CD14-positive monocyte (primary cell): ENCODE measurements around the gene ZMYM1. TPM values are rescaled to one million over a fixed set of nuclear protein-coding genes. Genes with fewer than 3 reads are reported as not detected.

Experiments used
- DNase-seq, 3 donors: peaks; one replicate each; pipeline ENCODE4 v3.0.0-alpha.2; 2011 to 2022
- H2AFZ ChIP-seq: 2 replicates; pipeline ENCODE4 v1.6.0; 2012; ENCODE audit warnings: mild to moderate bottlenecking, low read depth, low read length, inconsistent platforms; ENCODE audit not compliant: insufficient read depth, poor library complexity, severe bottlenecking
- H3K27ac ChIP-seq, 2 donors: 1 replicate in 1 of 2; 2 replicates in 1 of 2; pipeline ENCODE4 v1.5.1; 2012 to 2013; ENCODE audit warnings: low read length in 2 of 2, control low read depth in 1 of 2, inconsistent platforms in 1 of 2, low read depth in 1 of 2, mild to moderate bottlenecking in 1 of 2
- H3K27me3 ChIP-seq, 2 donors: one replicate each; pipeline versions ENCODE4 v1.6.0 to v1.6.1; 2011 to 2013; ENCODE audit warnings: low read length in 2 of 2; ENCODE audit not compliant: control insufficient read depth in 2 of 2, insufficient read depth in 2 of 2
- H3K36me3 ChIP-seq, 2 donors: replicated peaks in 1 of 2; 1 replicate in 1 of 2; 2 replicates in 1 of 2; pipeline versions ENCODE4 v1.5.1 to v1.6.1; 2012 to 2013; ENCODE audit warnings: low read length in 2 of 2, control low read depth in 1 of 2, inconsistent platforms in 1 of 2, mild to moderate bottlenecking in 1 of 2; ENCODE audit not compliant: insufficient read depth in 2 of 2, control insufficient read depth in 1 of 2
- H3K4me1 ChIP-seq, 2 donors: 1 replicate in 1 of 2; 2 replicates in 1 of 2; pipeline versions ENCODE4 v1.5.1 to v1.6.1; 2012 to 2013; ENCODE audit warnings: low read length in 2 of 2, control low read depth in 1 of 2, inconsistent platforms in 1 of 2, mild to moderate bottlenecking in 1 of 2, moderate library complexity in 1 of 2; ENCODE audit not compliant: insufficient read depth in 2 of 2, control insufficient read depth in 1 of 2
- H3K4me2 ChIP-seq: replicated peaks from 2 replicates; pipeline ENCODE3; 2012; ENCODE audit warnings: low read length, moderate library complexity, mild to moderate bottlenecking; ENCODE audit not compliant: poor library complexity, severe bottlenecking; ENCODE audit errors: extremely low read depth
- H3K4me3 ChIP-seq, 3 experiments: fragments of 200-600 bp in 1 of 3; sonication (generic) in 1 of 3; replicated peaks in 1 of 3; 1 replicate in 2 of 3; 2 replicates in 1 of 3; pipeline ENCODE4 v1.5.1; 2011 to 2013; ENCODE audit warnings: low read length in 3 of 3, mild to moderate bottlenecking in 3 of 3, control low read depth in 2 of 3, low read depth in 2 of 3, inconsistent platforms in 1 of 3, moderate library complexity in 1 of 3
- H3K79me2 ChIP-seq: 2 replicates; pipeline ENCODE4 v1.6.0; 2012; ENCODE audit warnings: mild to moderate bottlenecking, control low read depth, inconsistent platforms, low read length, moderate library complexity; ENCODE audit not compliant: insufficient read depth
- H3K9ac ChIP-seq: 2 replicates; pipeline ENCODE4 v1.6.0; 2017; ENCODE audit warnings: low read length, mild to moderate bottlenecking; ENCODE audit not compliant: insufficient read depth, poor library complexity, severe bottlenecking
- H3K9me3 ChIP-seq, 2 donors: replicated peaks in 1 of 2; 1 replicate in 1 of 2; 2 replicates in 1 of 2; pipeline versions ENCODE4 v1.5.1 to v1.6.1; 2012 to 2013; ENCODE audit warnings: low read length in 2 of 2, control low read depth in 1 of 2; ENCODE audit not compliant: control insufficient read depth in 1 of 2, insufficient read depth in 1 of 2
- H4K20me1 ChIP-seq: 2 replicates; pipeline ENCODE4 v1.6.0; 2012; ENCODE audit warnings: mild to moderate bottlenecking, low read length, control low read depth, moderate library complexity; ENCODE audit not compliant: insufficient read depth
- H3K27ac Mint-ChIP-seq, 7 donors: one replicate each; pipeline ENCODE4 v1.8.0; 2020; ENCODE audit warnings: mild to moderate bottlenecking in 7 of 7, mixed read lengths in 7 of 7, moderate library complexity in 6 of 7, inconsistent platforms in 2 of 7
- H3K27me3 Mint-ChIP-seq, 3 donors: one replicate each; pipeline ENCODE4 v1.8.0; 2021 to 2022; ENCODE audit warnings: low read depth in 3 of 3, mild to moderate bottlenecking in 3 of 3, mixed read lengths in 3 of 3, moderate library complexity in 3 of 3, inconsistent platforms in 1 of 3
- H3K36me3 Mint-ChIP-seq, 2 donors: one replicate each; pipeline ENCODE4 v1.8.0; 2020; ENCODE audit warnings: mixed read lengths in 2 of 2, inconsistent platforms in 1 of 2, mild to moderate bottlenecking in 1 of 2
- H3K4me1 Mint-ChIP-seq: one replicate; pipeline ENCODE4 v1.8.0; 2020; ENCODE audit warnings: mild to moderate bottlenecking, mixed read lengths
- H3K4me3 Mint-ChIP-seq, 2 donors: one replicate each; pipeline ENCODE4 v1.8.0; 2020; ENCODE audit warnings: mild to moderate bottlenecking in 2 of 2, mixed read lengths in 2 of 2, moderate library complexity in 1 of 2
- H3K9me3 Mint-ChIP-seq, 7 donors: one replicate each; pipeline ENCODE4 v1.8.0; 2020 to 2022; ENCODE audit warnings: mixed read lengths in 7 of 7, mild to moderate bottlenecking in 6 of 7, moderate library complexity in 6 of 7, inconsistent platforms in 2 of 7
- WGBS: methylation state at CpG from one replicate; pipeline ENCODE4 v1.1.5; 2013; ENCODE audit warnings: missing lambda C conversion rate; ENCODE audit not compliant: insufficient coverage; 5-methylcytosine and 5-hydroxymethylcytosine counted together
- intact Hi-C, 2 donors: fragments of 100-400 bp; cut with micrococcal nuclease; formaldehyde crosslinking; loops; one replicate each; pipeline versions ENCODE4 v1.15.0 to v1.15.1; 2023
- polyA plus RNA-seq, 3 donors: library from polyadenylated mRNA; depleted of rRNA in 1 of 3; unstranded in 2 of 3; stranded (reverse) in 1 of 3; fragments of 300-500 nt in 2 of 3; fragments of >200 nt in 1 of 3; fragmentation: Illumina TruSeq in 2 of 3; gene quantifications; 1 replicate in 2 of 3; 2 replicates in 1 of 3; pipeline ENCODE4 v1.2.3, GENCODE V29; 2012 to 2021
- TF ChIP-seq, protein P1 (sequence below): fragments of 200-600 bp; IDR thresholded peaks from one replicate; pipeline ENCODE4 v1.8.0; 2022; ENCODE audit warnings: antibody characterized with exemption, mild to moderate bottlenecking

The ZMYM1 gene
- polyA plus RNA-seq, 3 donors: 3.4 to 6.1 (median 4.5) TPM

- H3K4me3 ChIP-seq: no peak overlapping the region
- TF ChIP-seq, protein P1, sequence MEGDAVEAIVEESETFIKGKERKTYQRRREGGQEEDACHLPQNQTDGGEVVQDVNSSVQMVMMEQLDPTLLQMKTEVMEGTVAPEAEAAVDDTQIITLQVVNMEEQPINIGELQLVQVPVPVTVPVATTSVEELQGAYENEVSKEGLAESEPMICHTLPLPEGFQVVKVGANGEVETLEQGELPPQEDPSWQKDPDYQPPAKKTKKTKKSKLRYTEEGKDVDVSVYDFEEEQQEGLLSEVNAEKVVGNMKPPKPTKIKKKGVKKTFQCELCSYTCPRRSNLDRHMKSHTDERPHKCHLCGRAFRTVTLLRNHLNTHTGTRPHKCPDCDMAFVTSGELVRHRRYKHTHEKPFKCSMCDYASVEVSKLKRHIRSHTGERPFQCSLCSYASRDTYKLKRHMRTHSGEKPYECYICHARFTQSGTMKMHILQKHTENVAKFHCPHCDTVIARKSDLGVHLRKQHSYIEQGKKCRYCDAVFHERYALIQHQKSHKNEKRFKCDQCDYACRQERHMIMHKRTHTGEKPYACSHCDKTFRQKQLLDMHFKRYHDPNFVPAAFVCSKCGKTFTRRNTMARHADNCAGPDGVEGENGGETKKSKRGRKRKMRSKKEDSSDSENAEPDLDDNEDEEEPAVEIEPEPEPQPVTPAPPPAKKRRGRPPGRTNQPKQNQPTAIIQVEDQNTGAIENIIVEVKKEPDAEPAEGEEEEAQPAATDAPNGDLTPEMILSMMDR: no peak
- intact Hi-C loops: no loop called here
- peak overlapping the region in 1 of 7 donors; percentile 57 for H3K27ac Mint-ChIP-seq
- H3K36me3 Mint-ChIP-seq: no peaks in the 10 kb centered on the region
- no peaks in the 10 kb centered on the region for H4K20me1 ChIP-seq
- H3K4me1 ChIP-seq: peaks cover 10 to 11% of the 10 kb centered on the region in 2 donors
- H3K27me3 ChIP-seq: no peaks in the 10 kb centered on the region
- no CpG with 5 or more reads among the region's 2 CpGs for WGBS
- no peaks in the 10 kb centered on the region for H3K79me2 ChIP-seq
- H2AFZ ChIP-seq: no peak overlapping the region
- H3K27me3 Mint-ChIP-seq: peaks cover 2 to 6% (median 3%) of the 10 kb centered on the region in 3 donors
- peaks cover 9 to 22% (median 19%) of the 10 kb centered on the region in 7 donors for H3K9me3 Mint-ChIP-seq
- peaks cover 16% of the 10 kb centered on the region for H3K4me1 Mint-ChIP-seq
- no peak overlapping the region for H3K4me2 ChIP-seq
- peak in 1 of 3 donors; percentile 35 for DNase-seq
- no peak overlapping the region for H3K4me3 Mint-ChIP-seq
- H3K36me3 ChIP-seq: no peaks in the 10 kb centered on the region
- H3K9ac ChIP-seq: no peak overlapping the region
- no peak overlapping the region for H3K27ac ChIP-seq
- H3K9me3 ChIP-seq: peaks cover 3 to 11% of the 10 kb centered on the region in 2 donors
Observed at GRCh38 chr1:35058988-35059387, 20.2 kb upstream of the ZMYM1 start.

DNA sequence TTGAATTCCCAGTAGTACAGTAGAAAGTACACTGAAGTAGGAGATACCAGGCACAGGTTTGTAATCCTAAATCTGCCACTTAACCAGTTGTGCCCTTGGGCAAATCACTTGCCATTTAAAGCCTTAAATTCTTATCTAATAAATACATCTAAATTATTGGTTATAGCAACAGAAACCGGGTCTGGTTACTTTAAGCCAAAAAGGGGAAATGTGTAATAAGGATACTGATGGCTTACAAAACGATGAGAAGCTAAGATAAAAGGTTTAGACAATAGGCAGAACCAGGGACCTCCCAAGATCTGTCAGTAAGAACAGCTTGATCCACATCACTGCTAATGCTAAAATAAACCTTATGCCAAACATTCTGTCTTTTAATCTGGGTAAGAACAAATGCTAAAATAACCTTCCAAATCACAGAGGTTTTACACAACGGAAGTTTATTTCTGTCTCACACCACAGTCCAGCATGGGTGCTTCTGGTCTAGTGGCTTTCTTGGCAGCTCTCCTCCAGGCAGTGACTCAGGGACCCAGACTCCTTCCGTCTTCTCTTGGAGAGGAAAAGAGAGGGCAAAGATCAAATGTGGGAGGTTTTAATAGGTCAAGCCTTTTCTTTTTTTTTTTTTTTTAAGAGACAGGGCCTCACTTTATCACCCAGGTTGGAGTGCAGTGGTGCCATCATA lies 16.5 kb upstream of the ZMYM1 start:
- no peaks in the 10 kb centered on the region for H3K27me3 ChIP-seq
- Mint-ChIP-seq H3K27ac (peak overlapping the region; percentile 26 to 76 (median 62)), H3K9me3 (peaks cover 9 to 30% (median 18%) of the 10 kb centered on the region in 7 donors), H3K4me1 (peaks cover 16% of the 10 kb centered on the region), H3K4me3 (peak overlapping the region in 1 of 2 donors; percentile 4), H3K27me3 (peaks cover 0 to 6% (median 4%) of the 10 kb centered on the region in 3 donors), H3K36me3 (no peaks in the 10 kb centered on the region)
- peak overlapping the region; percentile 29 for H3K4me2 ChIP-seq
- peaks cover 3 to 12% of the 10 kb centered on the region in 2 donors for H3K9me3 ChIP-seq
- peak in 2 of 3 donors; percentile 16 to 18 for DNase-seq
- H3K36me3 ChIP-seq: no peaks in the 10 kb centered on the region
- peak overlapping the region in 1 of 2 donors; percentile 65 for H3K27ac ChIP-seq
- no peaks in the 10 kb centered on the region for H4K20me1 ChIP-seq
- intact Hi-C loops: no loop called here
- no peak overlapping the region for H3K9ac ChIP-seq
- no CpG with 5 or more reads among the region's 4 CpGs for WGBS
- TF ChIP-seq, protein P1: no peak
- peak overlapping the region; percentile 65 for H2AFZ ChIP-seq
- no peaks in the 10 kb centered on the region for H3K79me2 ChIP-seq
- peak overlapping the region in 1 of 3 experiments; percentile 4 for H3K4me3 ChIP-seq
- peaks cover 10 to 11% of the 10 kb centered on the region in 2 donors for H3K4me1 ChIP-seq
